Daoy (cell line): ENCODE results near the gene SLC13A1. TPM values are rescaled to one million over a fixed set of nuclear protein-coding genes. Genes with fewer than 3 reads are reported as not detected.
"Not testable (repeated sequence)": the region's sequence is repeated elsewhere in the genome, so short reads cannot be mapped to it uniquely, and the experiment has no call there.

Experiments
- DNase-seq: peaks from one replicate; pipeline ENCODE4 v3.0.0-alpha.2; 2015; ENCODE audit warnings: low read depth
- total RNA-seq: library from RNA; depleted of rRNA; stranded (reverse); fragments of >200 nt; shearing (Covaris generic); gene quantifications from 2 replicates; pipeline ENCODE4 v1.2.3, GENCODE V29; 2014; rRNA removed

SLC13A1 gene
- total RNA-seq = not detected in 2 replicates

DNA sequence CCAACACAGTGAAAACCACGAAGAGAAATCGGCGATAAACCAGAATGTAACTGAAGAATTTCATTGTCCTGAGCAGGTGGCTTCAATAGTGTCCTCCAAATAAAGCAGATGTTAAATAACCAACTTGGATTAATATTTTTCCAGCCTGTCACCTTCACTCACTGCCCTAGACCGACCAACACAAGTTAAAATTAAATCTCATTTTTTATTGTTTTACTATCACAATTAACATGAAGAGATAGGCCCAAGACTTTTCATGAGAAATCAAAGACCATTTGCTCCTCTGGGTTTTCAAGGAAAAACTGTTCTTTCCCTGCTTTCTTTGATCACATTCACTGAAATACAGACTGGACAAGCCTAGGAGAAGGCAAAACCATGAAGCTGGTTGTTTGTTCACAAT lies at the start of gene SLC13A1:
Gene SLC13A1, minus strand, starts transcription at position 87 of the 400 bp plus-strand sequence. Its CDS starts 23 bp downstream, at position 64.
- DNase-seq = no peak

GRCh38 chr7:123244768-123245167 lies 45.0 kb upstream of the SLC13A1 start:
- DNase-seq = no peak

GRCh38 chr7:123242467-123243092 lies 42.8 kb upstream of the SLC13A1 start:
- DNase-seq = no peak

GRCh38 chr7:123241809-123242208 lies 42.0 kb upstream of the SLC13A1 start:
- no peak for DNase-seq

GRCh38 chr7:123231021-123232000 lies 31.5 kb upstream of the SLC13A1 start:
- no peak for DNase-seq

GRCh38 chr7:123230603-123231002 lies 30.8 kb upstream of the SLC13A1 start:
- DNase-seq = no peak

DNA sequence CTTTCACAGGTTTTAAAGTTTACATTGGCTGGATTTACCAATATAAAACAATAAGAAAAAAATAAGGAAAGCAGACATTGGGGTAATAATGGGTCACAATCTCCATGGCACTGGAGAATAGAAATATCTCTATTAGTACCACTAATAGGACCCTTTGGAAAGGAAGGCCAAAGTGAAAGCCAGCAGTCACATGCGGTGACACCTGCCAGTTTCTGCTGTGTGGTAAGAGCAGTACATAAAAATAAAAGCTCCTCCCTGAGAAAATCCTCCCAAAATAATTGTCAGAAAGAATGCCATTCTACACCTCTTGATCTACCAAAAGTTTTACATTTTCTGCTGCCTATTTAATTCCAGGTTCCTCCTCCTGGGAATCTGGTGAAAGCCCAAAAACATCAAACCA lies 30.4 kb upstream of the SLC13A1 start:
- DNase-seq = no peak

DNA sequence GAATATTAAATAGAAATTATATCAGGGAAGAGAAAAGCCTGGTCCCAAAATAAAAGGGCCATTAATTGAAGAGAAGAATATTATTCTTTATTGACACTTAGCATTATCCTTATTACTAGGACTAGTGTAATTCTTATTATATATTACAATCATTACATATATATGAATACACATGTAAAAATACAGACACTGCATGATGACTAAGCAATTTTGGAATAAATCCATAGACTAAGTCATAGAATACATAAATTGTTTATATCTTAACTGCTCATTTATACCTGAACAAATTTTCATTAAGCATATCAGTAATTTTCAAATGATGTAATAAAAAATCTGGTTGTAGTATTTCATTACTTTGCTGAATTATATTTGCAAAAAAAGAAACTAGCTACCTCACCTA lies 29.7 kb upstream of the SLC13A1 start:
- no peak for DNase-seq

- DNase-seq = not testable (repeated sequence)
These were observed 27.9 kb upstream of the SLC13A1 start for GRCh38 chr7:123227666-123228065.

- DNase-seq = no peak
These were observed 20.6 kb upstream of the SLC13A1 start for GRCh38 chr7:123220396-123220795.

GRCh38 chr7:123218866-123219265 lies 19.1 kb upstream of the SLC13A1 start:
- no peak for DNase-seq

DNA sequence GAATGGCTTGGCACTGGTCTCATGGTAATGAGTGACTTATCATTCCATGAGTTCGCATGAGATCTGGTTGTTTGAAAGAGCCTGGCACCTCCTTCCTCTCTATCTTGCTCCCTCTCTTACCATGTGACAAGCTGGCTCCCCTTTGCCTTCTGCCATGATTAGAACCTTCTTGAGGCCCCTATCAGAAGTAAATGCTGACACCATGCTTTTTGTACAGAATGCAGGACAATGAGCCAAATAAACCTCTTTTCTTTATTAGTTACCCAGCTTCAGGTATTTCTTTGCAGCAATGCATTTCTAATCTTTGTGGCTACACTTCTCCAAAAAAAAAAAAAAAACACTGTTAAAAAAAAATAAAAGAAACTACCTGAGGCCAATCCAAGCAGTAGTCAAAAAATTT lies 17.1 kb upstream of the SLC13A1 start:
- no peak for DNase-seq

GRCh38 chr7:123215350-123215749 lies 15.6 kb upstream of the SLC13A1 start:
- DNase-seq = no peak

GRCh38 chr7:123211545-123211944 lies 11.8 kb upstream of the SLC13A1 start:
- no peak for DNase-seq

GRCh38 chr7:123210986-123211385 lies 11.2 kb upstream of the SLC13A1 start:
- no peak for DNase-seq

- no peak for DNase-seq
These were observed 10.0 kb upstream of the SLC13A1 start for GRCh38 chr7:123209786-123210185.

- no peak for DNase-seq
These were observed 9.0 kb upstream of the SLC13A1 start for GRCh38 chr7:123208793-123209192.

- DNase-seq = no peak
These were observed 4.6 kb upstream of the SLC13A1 start for GRCh38 chr7:123204206-123204835.

DNA sequence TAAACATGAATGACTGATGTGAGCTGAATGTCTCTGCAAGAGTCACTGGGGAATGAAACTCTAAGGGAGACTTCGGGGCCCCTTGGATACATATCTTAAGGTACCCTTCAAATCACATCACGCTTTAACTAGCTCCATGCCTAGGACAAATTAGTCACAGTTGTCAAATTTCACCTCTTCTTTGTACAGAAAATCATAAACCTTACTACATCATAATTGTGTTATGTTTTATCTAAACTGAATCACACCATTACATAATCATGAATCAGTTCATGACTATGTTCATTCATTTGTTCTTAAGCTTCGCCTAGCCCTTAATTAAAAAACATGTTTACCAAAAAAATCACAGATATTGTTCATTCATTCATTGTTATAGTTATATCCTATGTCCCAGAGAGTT lies 2.1 kb upstream of the SLC13A1 start:
- no peak for DNase-seq

DNA sequence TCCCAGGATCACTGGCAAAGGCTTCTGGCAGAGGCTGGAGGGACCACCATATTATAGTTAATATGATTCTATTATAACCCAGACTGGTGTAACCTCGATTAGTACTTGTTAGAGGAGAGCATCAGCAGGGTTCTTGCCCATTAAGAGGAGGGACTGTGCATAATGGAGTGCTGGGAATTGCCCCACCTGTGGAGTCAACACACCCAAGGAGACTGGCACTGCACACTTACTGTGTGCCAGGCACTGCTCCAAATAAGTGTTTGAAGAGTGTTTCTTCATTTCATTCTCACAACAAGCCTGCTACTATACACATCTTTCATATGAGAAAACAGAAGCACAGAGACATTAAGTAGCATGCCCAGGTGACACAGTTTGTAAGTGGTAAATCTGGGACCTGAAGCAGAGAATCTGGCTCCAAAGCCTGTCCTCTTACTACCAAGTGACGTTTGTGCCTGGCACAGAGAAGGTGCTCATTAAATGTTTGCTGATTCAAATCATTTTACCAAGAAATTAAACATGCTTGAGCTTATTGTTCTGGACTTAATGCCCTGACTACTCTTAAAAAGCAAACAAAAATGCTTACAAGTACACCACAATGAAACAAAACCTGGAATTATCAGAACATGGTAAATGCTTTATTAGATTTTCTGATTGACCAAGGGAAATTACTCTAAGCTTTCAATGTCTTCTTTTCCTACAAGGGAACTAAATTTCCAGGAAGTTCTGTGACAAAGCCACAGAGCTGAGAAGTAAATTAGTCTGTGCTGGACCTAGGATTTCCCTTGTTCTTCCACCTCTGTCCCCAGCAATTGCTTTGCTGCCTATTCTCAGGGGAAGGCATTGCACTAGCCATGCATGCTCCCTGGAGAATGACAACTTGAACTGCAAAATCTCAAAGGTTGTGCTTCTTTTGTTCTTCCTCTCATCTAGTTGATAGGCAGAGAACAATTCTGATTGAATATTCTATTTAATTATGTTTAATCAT lies 809 bp downstream of the SLC13A1 start:
- DNase-seq = no peak

DNA sequence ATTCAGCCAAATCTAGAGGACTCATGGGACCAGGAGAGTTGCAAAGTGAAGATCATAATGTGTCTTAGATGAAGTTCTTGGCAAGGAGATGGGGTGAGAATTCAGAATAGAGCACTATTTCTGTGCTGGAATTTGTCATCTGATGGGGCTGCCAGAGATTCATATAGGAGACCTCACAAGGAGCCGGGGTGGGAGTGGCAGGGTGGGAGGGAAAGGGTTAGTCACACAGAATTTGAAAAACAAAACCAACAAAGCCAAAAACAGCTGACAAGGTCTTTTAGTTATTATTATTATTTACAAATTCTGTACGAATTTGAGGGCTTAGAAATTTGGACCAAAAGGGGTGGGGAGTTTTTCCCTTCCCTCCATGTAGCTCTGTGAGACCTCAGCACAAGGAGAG lies 1.7 kb downstream of the SLC13A1 start:
- DNase-seq = no peak
